HEK293 (cell line): Measurements from ENCODE around the gene ALG12.
A peak's percentile ranks its signal among the peaks of the same experiment; 100 is the strongest.

Experiments
- CTCF ChIP-seq: fragments of 450-650 bp; formaldehyde crosslinking; IDR thresholded peaks from 2 replicates; pipeline ENCODE4 v1.5.1; 2016; ENCODE audit warnings: missing biosample characterization, missing genetic modification characterization
- HIC1 ChIP-seq: fragments of 450-650 bp; formaldehyde crosslinking; IDR thresholded peaks from 2 replicates; pipeline ENCODE4 v1.5.1; 2016; ENCODE audit warnings: missing biosample characterization, missing genetic modification characterization
- KLF17 ChIP-seq: fragments of 450-650 bp; formaldehyde crosslinking; IDR thresholded peaks from 2 replicates; pipeline ENCODE4 v1.5.1; 2016; ENCODE audit warnings: missing biosample characterization, missing genetic modification characterization
- PRDM4 ChIP-seq: fragments of 450-650 bp; formaldehyde crosslinking; IDR thresholded peaks from 2 replicates; pipeline ENCODE4 v1.5.1; 2017; ENCODE audit warnings: missing biosample characterization, missing genetic modification characterization
- REST ChIP-seq: fragments of 450-650 bp; formaldehyde crosslinking; IDR thresholded peaks from 2 replicates; pipeline ENCODE4 v1.5.1; 2016; ENCODE audit warnings: missing biosample characterization, missing genetic modification characterization
- SETDB1 ChIP-seq: IDR thresholded peaks from one replicate; pipeline ENCODE4 v1.6.1; 2017; ENCODE audit warnings: mild to moderate bottlenecking, low read length, moderate library complexity, mixed read lengths; ENCODE audit not compliant: insufficient read length
- YY2 ChIP-seq: fragments of 450-650 bp; formaldehyde crosslinking; IDR thresholded peaks from 2 replicates; pipeline ENCODE4 v1.5.1; 2016; ENCODE audit warnings: missing biosample characterization, missing genetic modification characterization
- ZBTB1 ChIP-seq: fragments of 450-650 bp; formaldehyde crosslinking; IDR thresholded peaks from 2 replicates; pipeline ENCODE4 v1.5.1; 2016; ENCODE audit warnings: missing biosample characterization, missing genetic modification characterization
- ZBTB48 ChIP-seq: fragments of 450-650 bp; formaldehyde crosslinking; IDR thresholded peaks from 2 replicates; pipeline ENCODE4 v1.5.1; 2016; ENCODE audit warnings: missing biosample characterization, missing genetic modification characterization
- ZBTB49 ChIP-seq: fragments of 450-650 bp; formaldehyde crosslinking; IDR thresholded peaks from 2 replicates; pipeline ENCODE4 v1.5.1; 2016; ENCODE audit warnings: missing biosample characterization, missing genetic modification characterization, low read depth
- ZBTB7A ChIP-seq: fragments of 450-650 bp; formaldehyde crosslinking; IDR thresholded peaks from 2 replicates; pipeline ENCODE4 v1.5.1; 2016; ENCODE audit warnings: low read depth, missing biosample characterization, missing genetic modification characterization
- ZIC2 ChIP-seq: fragments of 450-650 bp; formaldehyde crosslinking; IDR thresholded peaks from 2 replicates; pipeline ENCODE4 v1.5.1; 2016; ENCODE audit warnings: missing biosample characterization, missing genetic modification characterization
- ZNF10 ChIP-seq: fragments of 450-650 bp; formaldehyde crosslinking; IDR thresholded peaks from 2 replicates; pipeline ENCODE4 v1.5.1; 2017; ENCODE audit warnings: missing biosample characterization, missing genetic modification characterization
- ZNF155 ChIP-seq: fragments of 450-650 bp; formaldehyde crosslinking; IDR thresholded peaks from 2 replicates; pipeline ENCODE4 v1.5.1; 2016; ENCODE audit warnings: missing biosample characterization, missing genetic modification characterization
- ZNF175 ChIP-seq: fragments of 450-650 bp; formaldehyde crosslinking; IDR thresholded peaks from 2 replicates; pipeline ENCODE4 v1.5.1; 2016; ENCODE audit warnings: missing biosample characterization, missing genetic modification characterization
- ZNF302 ChIP-seq: fragments of 450-650 bp; formaldehyde crosslinking; IDR thresholded peaks from 2 replicates; pipeline ENCODE4 v1.5.1; 2016; ENCODE audit warnings: missing biosample characterization, missing genetic modification characterization, low read depth
- ZNF311 ChIP-seq: fragments of 450-650 bp; formaldehyde crosslinking; IDR thresholded peaks from 2 replicates; pipeline ENCODE4 v1.5.1; 2017; ENCODE audit warnings: missing biosample characterization, missing genetic modification characterization, borderline replicate concordance
- ZNF394 ChIP-seq: fragments of 450-650 bp; formaldehyde crosslinking; IDR thresholded peaks from 2 replicates; pipeline ENCODE4 v1.5.1; 2016; ENCODE audit warnings: missing biosample characterization, missing genetic modification characterization, mild to moderate bottlenecking, moderate library complexity, borderline replicate concordance
- ZNF48 ChIP-seq: fragments of 450-650 bp; formaldehyde crosslinking; IDR thresholded peaks from 2 replicates; pipeline ENCODE4 v1.5.1; 2016; ENCODE audit warnings: missing biosample characterization, missing genetic modification characterization
- ZNF600 ChIP-seq: fragments of 450-650 bp; formaldehyde crosslinking; IDR thresholded peaks from 2 replicates; pipeline ENCODE4 v1.5.1; 2016; ENCODE audit warnings: missing biosample characterization, missing genetic modification characterization
- ZNF610 ChIP-seq: fragments of 450-650 bp; formaldehyde crosslinking; IDR thresholded peaks from 2 replicates; pipeline ENCODE4 v1.5.1; 2016; ENCODE audit warnings: missing biosample characterization, missing genetic modification characterization, borderline replicate concordance
- ZNF623 ChIP-seq: fragments of 450-650 bp; formaldehyde crosslinking; IDR thresholded peaks from 2 replicates; pipeline ENCODE4 v1.5.1; 2016; ENCODE audit warnings: missing biosample characterization, missing genetic modification characterization
- ZNF701 ChIP-seq: fragments of 450-650 bp; formaldehyde crosslinking; IDR thresholded peaks from 2 replicates; pipeline ENCODE4 v1.5.1; 2016; ENCODE audit warnings: missing biosample characterization, missing genetic modification characterization
- ZNF776 ChIP-seq: fragments of 450-650 bp; formaldehyde crosslinking; IDR thresholded peaks from 2 replicates; pipeline ENCODE4 v1.5.0; 2017; ENCODE audit warnings: missing biosample characterization, missing genetic modification characterization, borderline replicate concordance
- ZNF777 ChIP-seq: fragments of 450-650 bp; formaldehyde crosslinking; IDR thresholded peaks from 2 replicates; pipeline ENCODE4 v1.5.1; 2017; ENCODE audit warnings: missing biosample characterization, missing genetic modification characterization, borderline replicate concordance
- ZNF843 ChIP-seq: fragments of 450-650 bp; formaldehyde crosslinking; IDR thresholded peaks from 2 replicates; pipeline ENCODE4 v1.5.1; 2016; ENCODE audit warnings: missing biosample characterization, missing genetic modification characterization
- ZSCAN23 ChIP-seq: fragments of 450-650 bp; formaldehyde crosslinking; IDR thresholded peaks from 2 replicates; pipeline ENCODE4 v1.5.1; 2016; ENCODE audit warnings: missing biosample characterization, missing genetic modification characterization
- ZXDB ChIP-seq: fragments of 450-650 bp; formaldehyde crosslinking; IDR thresholded peaks from 2 replicates; pipeline ENCODE4 v1.5.1; 2016; ENCODE audit warnings: missing biosample characterization, missing genetic modification characterization

The ALG12 gene

GRCh38 chr22:49961601-49962011 is 43.4 kb upstream of the ALG12 start (continued):
- TF ChIP-seq ZXDB (tag by site-specific recombination) (peak; percentile 95), HIC1 (tag by site-specific recombination) (peak; percentile 42; the same call in 1 of the 2 replicates), ZNF610 (tag by site-specific recombination) (no peak), CTCF (tag by site-specific recombination) (no peak), PRDM4 (tag by site-specific recombination) (peak; percentile 41), YY2 (tag by site-specific recombination) (0 out of 2 replicates have a peak, but pooled peaks have one; percentile 50), ZBTB1 (peak; percentile 81; the same call in 1 of the 2 replicates), ZNF623 (tag by site-specific recombination) (no peak), ZBTB49 (no peak), SETDB1 (no peak), ZBTB7A (peak; percentile 91; the same call in 1 of the 2 replicates), ZNF701 (tag by site-specific recombination) (no peak), ZNF777 (tag by site-specific recombination) (peak; percentile 69; the same call in 1 of the 2 replicates), ZNF600 (tag by site-specific recombination) (peak; percentile 37; the same call in 1 of the 2 replicates), ZNF175 (tag by site-specific recombination) (no peak), ZSCAN23 (tag by site-specific recombination) (no peak), ZNF776 (tag by site-specific recombination) (no peak), ZNF302 (tag by site-specific recombination) (no peak), ZIC2 (tag by site-specific recombination) (peak; percentile 94), ZBTB48 (tag by site-specific recombination) (peak; percentile 49; the same call in 1 of the 2 replicates), ZNF155 (no peak), ZNF394 (no peak), KLF17 (peak; percentile 67; the same call in 1 of the 2 replicates), ZNF10 (tag by site-specific recombination) (no peak), ZNF311 (no peak), ZNF843 (tag by site-specific recombination) (0 out of 2 replicates have a peak, but pooled peaks have one; percentile 14), ZNF48 (no peak), REST (tag by site-specific recombination) (no peak)
